Gastrocnemius medialis (tissue), 4 donors: ENCODE results near the gene LUZP2.

Experiments
- CTCF ChIP-seq, 5 experiments: fragments of 450-650 bp in 3 of 5; fragments of 200-600 bp in 2 of 5; sonication (generic) in 2 of 5; IDR thresholded peaks in 4 of 5; conservative IDR thresholded peaks in 1 of 5; 1 replicate in 4 of 5; 2 replicates in 1 of 5; pipeline ENCODE4 v1.5.1; 2016 to 2019; ENCODE audit warnings: antibody characterized with exemption in 5 of 5, mild to moderate bottlenecking in 3 of 5, moderate library complexity in 3 of 5
- POLR2A ChIP-seq, 2 donors: fragments of 450-650 bp; IDR thresholded peaks; one replicate each; pipeline ENCODE4 v1.6.1; 2017; ENCODE audit warnings: antibody characterized with exemption in 2 of 2, mild to moderate bottlenecking in 2 of 2, moderate library complexity in 2 of 2

GRCh38 chr11:24716403-24716802, 219.6 kb downstream of the LUZP2 start:
- TF ChIP-seq CTCF (IDR thresholded peaks at IDR 0.05 in 4 of 5, conservative IDR thresholded peaks at IDR 0.05 in 1 of 5), result no peak
- TF ChIP-seq POLR2A (IDR thresholded peaks at IDR 0.05), result no peak
